ENCODE data around the gene ACOX3. TPM values are rescaled to one million over a fixed set of nuclear protein-coding genes. Genes with fewer than 3 reads are reported as not detected.

ACOX3 gene
- total and polyA plus RNA-seq, 10 of the 15 experiments (the other 5 are each of a cell fraction or from before 2014, with no cell fraction given): 2.0 to 24.5 (median 14.0) TPM

DNA sequence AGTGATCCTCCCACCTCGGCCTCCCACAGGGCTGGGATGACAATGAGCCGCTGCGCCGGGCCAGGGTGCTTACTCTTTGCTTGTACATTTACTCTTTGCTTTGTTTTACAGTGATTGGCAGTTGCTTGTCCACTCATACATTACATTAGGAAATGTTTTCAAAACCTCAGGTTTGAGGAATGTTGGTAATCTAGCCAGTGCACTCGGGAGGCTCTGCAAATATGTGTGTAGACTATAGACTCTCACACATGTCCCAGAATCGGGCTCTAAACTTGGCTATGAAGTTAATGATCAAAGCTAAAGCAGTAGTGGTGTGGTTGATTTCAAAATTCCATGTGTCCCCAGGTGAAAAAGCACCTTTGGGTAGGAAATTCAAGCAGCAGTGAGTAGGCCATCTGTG is 20.6 kb upstream of the ACOX3 start:
- WGBS (ENCODE audit: insufficient coverage, insufficient replicate concordance, low lambda C conversion rate, missing lambda C conversion rate): 93% methylated on average over 6 of the region's 6 CpGs
- no TSS peak for BruUV-seq (replicated peaks)
- no peaks in the 10 kb centered on the region for H3K79me2 ChIP-seq (ENCODE audit: control insufficient read depth, insufficient read depth, low read length)
- ChIA-PET CTCF (no interaction called here), POLR2A (no interaction called here), RAD21 (ENCODE audit: unreplicated experiment) (no interaction called here), SMC1A (ENCODE audit: uncharacterized antibody, unreplicated experiment) (no interaction called here)
- DNase-seq (ENCODE audit: low read depth, low spot score) (no peak), ATAC-seq (no peak), FAIRE-seq (no peak)
- H3K4me3 ChIP-seq: no peak overlapping the region
- H3K27me3 ChIP-seq (replicated peaks in 1 of 2; ENCODE audit: control insufficient read depth in 2 of 2, insufficient read depth in 2 of 2, low read length in 1 of 2): no peaks in the 10 kb centered on the region
- H3K4me1 ChIP-seq (ENCODE audit: control insufficient read depth, insufficient read depth, low read length): no peaks in the 10 kb centered on the region
- no peak overlapping the region for H3K9ac ChIP-seq (ENCODE audit: control insufficient read depth, insufficient read depth, low read length)
- H3K36me3 ChIP-seq (ENCODE audit: control insufficient read depth in 2 of 2, insufficient read depth in 2 of 2, low read length in 1 of 2): peaks cover 5 to 6% of the 10 kb centered on the region in 2 experiments
- no peak overlapping the region for H3K4me2 ChIP-seq (ENCODE audit: control insufficient read depth, insufficient read depth)
- no peaks in the 10 kb centered on the region; the same call in 1 of the 2 replicates for H4K20me1 ChIP-seq (ENCODE audit: control insufficient read depth, insufficient read depth)
- H2AFZ ChIP-seq (ENCODE audit: control insufficient read depth, low read depth, low read length): no peak overlapping the region
- H3K9me3 ChIP-seq (replicated peaks; ENCODE audit: control insufficient read depth, insufficient read depth, low read length): no peaks in the 10 kb centered on the region
- H3K27ac ChIP-seq (ENCODE audit: control insufficient read depth, insufficient read depth): no peak overlapping the region
- intact Hi-C loops (cut with micrococcal nuclease; ENCODE audit: unreplicated experiment) (no loop called here), in situ Hi-C loops (cut with MboI) (loop anchor here (5.0 kb wide), 1 partner anchor 136 kb away; no protein-coding TSS in a partner anchor)
- TF ChIP-seq, protein P1, sequence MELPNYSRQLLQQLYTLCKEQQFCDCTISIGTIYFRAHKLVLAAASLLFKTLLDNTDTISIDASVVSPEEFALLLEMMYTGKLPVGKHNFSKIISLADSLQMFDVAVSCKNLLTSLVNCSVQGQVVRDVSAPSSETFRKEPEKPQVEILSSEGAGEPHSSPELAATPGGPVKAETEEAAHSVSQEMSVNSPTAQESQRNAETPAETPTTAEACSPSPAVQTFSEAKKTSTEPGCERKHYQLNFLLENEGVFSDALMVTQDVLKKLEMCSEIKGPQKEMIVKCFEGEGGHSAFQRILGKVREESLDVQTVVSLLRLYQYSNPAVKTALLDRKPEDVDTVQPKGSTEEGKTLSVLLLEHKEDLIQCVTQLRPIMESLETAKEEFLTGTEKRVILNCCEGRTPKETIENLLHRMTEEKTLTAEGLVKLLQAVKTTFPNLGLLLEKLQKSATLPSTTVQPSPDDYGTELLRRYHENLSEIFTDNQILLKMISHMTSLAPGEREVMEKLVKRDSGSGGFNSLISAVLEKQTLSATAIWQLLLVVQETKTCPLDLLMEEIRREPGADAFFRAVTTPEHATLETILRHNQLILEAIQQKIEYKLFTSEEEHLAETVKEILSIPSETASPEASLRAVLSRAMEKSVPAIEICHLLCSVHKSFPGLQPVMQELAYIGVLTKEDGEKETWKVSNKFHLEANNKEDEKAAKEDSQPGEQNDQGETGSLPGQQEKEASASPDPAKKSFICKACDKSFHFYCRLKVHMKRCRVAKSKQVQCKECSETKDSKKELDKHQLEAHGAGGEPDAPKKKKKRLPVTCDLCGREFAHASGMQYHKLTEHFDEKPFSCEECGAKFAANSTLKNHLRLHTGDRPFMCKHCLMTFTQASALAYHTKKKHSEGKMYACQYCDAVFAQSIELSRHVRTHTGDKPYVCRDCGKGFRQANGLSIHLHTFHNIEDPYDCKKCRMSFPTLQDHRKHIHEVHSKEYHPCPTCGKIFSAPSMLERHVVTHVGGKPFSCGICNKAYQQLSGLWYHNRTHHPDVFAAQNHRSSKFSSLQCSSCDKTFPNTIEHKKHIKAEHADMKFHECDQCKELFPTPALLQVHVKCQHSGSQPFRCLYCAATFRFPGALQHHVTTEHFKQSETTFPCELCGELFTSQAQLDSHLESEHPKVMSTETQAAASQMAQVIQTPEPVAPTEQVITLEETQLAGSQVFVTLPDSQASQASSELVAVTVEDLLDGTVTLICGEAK (IDR thresholded peaks at IDR 0.05; ENCODE audit: borderline replicate concordance): no peak
- TF ChIP-seq EZH2 (IDR thresholded peaks at IDR 0.05; ENCODE audit: borderline replicate concordance, control insufficient read depth, low read depth, low read length) (no peak), HCFC1 (IDR thresholded peaks at IDR 0.05; ENCODE audit: low read length) (no peak), RELA (IDR thresholded peaks at IDR 0.05; ENCODE audit: borderline replicate concordance, partially characterized antibody) (no peak), CBX5 (IDR thresholded peaks at IDR 0.05; ENCODE audit: low read depth) (no peak), BACH1 (IDR thresholded peaks at IDR 0.05; ENCODE audit: borderline replicate concordance) (no peak), PAX8 (IDR thresholded peaks at IDR 0.05) (no peak), POLR2A (IDR thresholded peaks at IDR 0.05; ENCODE audit: low read depth, low read length) (no peak), TBL1XR1 (IDR thresholded peaks at IDR 0.05; ENCODE audit: low read depth, low read length) (no peak)
- TF ChIP-seq, protein P2, sequence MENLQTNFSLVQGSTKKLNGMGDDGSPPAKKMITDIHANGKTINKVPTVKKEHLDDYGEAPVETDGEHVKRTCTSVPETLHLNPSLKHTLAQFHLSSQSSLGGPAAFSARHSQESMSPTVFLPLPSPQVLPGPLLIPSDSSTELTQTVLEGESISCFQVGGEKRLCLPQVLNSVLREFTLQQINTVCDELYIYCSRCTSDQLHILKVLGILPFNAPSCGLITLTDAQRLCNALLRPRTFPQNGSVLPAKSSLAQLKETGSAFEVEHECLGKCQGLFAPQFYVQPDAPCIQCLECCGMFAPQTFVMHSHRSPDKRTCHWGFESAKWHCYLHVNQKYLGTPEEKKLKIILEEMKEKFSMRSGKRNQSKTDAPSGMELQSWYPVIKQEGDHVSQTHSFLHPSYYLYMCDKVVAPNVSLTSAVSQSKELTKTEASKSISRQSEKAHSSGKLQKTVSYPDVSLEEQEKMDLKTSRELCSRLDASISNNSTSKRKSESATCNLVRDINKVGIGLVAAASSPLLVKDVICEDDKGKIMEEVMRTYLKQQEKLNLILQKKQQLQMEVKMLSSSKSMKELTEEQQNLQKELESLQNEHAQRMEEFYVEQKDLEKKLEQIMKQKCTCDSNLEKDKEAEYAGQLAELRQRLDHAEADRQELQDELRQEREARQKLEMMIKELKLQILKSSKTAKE (IDR thresholded peaks at IDR 0.05; ENCODE audit: low read depth, poor library complexity, severe bottlenecking): no peak
- TF ChIP-seq, protein P3, sequence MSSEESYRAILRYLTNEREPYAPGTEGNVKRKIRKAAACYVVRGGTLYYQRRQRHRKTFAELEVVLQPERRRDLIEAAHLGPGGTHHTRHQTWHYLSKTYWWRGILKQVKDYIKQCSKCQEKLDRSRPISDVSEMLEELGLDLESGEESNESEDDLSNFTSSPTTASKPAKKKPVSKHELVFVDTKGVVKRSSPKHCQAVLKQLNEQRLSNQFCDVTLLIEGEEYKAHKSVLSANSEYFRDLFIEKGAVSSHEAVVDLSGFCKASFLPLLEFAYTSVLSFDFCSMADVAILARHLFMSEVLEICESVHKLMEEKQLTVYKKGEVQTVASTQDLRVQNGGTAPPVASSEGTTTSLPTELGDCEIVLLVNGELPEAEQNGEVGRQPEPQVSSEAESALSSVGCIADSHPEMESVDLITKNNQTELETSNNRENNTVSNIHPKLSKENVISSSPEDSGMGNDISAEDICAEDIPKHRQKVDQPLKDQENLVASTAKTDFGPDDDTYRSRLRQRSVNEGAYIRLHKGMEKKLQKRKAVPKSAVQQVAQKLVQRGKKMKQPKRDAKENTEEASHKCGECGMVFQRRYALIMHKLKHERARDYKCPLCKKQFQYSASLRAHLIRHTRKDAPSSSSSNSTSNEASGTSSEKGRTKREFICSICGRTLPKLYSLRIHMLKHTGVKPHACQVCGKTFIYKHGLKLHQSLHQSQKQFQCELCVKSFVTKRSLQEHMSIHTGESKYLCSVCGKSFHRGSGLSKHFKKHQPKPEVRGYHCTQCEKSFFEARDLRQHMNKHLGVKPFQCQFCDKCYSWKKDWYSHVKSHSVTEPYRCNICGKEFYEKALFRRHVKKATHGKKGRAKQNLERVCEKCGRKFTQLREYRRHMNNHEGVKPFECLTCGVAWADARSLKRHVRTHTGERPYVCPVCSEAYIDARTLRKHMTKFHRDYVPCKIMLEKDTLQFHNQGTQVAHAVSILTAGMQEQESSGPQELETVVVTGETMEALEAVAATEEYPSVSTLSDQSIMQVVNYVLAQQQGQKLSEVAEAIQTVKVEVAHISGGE (CRISPR knock-in tag; IDR thresholded peaks at IDR 0.05): no peak
